Measurements from ENCODE around the gene FLCN.
"Not testable (repeated sequence)": the region's sequence is repeated elsewhere in the genome, so short reads cannot be mapped to it uniquely, and the experiment has no call there.

FLCN gene

DNA sequence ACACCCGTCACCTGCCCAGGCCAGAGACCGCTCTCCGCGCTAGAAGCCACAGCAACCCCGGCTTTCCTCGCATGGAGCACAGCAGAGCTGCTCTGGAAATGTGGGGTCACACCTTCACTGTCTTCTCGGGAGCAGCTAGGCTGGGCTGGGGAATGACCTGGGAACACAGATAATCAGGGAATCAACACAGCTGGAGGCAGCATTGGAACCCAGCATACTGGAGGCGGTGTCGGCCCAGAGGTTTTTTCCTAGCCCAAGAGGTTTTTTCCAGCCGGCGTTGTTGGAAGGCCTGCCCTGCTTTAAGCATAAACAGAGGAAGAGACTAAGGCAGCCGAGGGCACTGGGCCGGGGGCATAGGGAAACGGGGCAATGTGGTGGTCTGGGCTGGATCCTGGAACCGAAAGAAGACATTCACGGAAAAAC, 30.0 kb downstream of the FLCN start:
- no peak for DNase-seq (ENCODE audit: low read depth)

DNA sequence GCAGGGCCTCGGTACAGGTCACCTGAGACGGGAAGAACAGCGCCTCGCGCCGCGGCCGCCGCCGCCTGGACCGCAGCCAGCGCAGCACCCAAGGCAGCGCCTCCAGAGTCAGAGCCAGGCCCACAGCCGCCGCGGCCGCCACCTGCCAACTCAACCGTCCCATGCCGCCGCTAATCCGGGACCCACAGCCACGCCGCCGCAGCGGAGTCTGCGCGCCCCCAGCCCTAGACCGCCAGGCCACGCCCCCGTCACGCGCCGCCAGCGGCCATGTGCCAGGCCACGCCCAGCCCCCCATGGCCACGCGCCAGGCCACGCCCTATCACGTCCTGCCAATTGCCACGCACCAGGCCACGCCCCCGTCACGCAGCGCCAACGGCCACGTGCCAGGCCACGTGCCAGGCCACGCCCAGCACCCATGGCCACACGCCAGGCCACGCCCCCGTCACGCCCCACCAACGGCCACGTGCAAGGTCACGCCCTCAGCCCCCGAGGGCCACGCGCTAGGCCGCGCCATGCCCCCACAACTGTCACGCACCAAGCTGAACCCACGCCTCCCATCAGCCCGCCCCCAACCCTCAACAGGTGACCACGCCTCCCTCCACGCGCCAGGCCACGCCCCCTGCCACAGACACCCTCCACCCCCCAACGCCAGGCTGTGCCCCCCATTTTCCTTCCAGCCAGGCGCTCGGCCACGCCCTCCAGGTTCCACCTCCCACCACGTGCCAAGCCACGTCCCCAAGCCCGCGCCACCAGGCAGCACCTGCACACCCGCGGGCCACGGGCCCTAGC, 30.6 kb downstream of the FLCN start, which contains the start of gene PLD6:
Gene PLD6, minus strand, starts transcription at position 210 of the 789 bp plus-strand sequence. Its CDS starts 47 bp downstream, at position 163.
- DNase-seq (ENCODE audit: low read depth) = peak; percentile 81

DNA sequence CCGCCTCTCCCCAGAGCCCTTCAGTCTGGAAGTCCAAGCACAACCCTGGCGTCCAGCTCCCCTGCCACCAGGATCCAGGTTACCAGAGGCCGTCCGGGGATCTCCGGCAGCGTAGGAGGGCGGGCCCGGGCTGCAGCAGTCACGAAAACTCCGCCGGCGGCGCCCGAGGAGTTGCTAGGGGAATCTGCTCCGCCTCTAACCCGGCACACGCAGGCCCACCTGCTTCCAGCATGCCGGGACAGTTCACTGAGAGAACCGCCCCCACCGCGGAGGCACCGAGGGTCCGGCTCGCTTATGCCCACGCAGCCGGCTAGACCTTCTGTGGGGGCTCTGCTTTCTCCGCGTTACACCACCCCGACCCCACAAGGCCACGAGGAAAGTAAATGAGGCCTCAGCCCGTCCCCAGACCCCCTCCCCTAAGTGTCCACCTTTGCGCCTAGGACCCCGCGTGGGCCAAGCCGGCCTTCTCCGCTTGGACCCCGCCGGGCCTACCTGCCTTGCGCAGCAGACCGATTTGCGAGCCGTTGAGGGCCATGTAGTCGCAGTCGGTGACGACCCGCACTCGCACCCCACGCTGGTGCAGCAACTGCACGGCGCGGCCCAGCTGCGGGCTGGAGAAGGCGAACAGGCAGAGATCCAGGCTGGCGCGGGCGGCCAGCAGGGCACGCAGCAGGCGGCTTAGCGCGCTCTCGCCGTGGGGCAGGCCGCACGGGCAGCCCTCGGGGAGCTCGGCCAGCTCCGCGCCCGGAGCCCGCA, 31.4 kb downstream of the FLCN start:
- peak; percentile 26 for DNase-seq (ENCODE audit: low read depth)

DNA sequence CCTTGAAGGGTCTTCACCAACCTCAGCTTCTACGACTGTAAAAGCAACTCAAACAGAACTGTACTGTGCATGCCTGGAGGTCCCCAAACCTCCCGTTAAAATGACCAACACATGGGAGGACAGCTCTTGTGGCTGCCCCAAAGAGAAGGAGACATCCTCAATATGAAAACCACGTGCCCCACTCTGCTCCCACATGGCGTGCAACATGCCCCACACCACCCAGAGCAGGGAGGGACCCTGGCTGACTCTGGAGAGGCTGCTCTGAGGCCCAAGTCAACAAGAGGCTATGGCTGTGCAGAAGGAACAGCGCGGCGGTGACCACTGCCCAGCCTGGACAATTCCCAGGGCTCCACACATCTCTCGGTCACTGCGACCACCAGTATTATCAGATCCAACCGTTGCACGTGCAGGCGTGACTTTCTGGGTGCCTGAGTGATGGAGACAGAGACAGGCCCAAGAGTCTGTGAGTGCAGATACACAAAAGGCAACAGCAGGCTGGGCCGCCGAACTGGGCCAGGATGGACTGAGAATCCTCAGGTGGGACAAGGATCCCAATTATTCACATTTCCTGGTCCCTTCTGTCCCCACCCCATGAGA, 32.2 kb downstream of the FLCN start:
- DNase-seq (ENCODE audit: low read depth) = no peak

DNA sequence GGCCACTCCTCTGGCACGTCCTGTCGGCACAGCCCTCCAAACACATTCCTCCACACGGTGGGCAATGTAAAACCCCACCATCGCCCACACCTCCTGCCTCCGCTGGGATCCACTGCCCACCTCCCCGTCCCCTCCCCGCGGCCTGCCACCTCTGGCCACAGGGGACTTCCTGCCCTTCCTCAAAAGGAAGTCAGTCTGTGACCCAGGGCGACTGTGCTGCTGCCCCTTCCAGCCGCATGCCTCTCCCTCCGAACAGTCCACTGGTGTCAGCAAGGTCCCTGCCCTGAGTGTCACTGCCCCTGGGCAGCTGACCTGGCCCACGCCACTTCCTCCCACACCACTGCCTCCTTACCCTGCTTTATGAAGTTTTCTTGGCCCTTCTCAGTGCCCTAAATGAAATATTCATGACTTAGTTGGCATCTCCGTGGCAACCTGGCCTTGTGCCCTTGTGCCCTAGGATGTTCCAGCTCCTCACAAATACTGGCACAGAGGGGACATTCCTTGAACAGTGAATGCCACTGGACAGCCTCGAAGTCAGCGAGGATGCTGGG, 32.9 kb downstream of the FLCN start:
- no peak for DNase-seq (ENCODE audit: low read depth)

DNA sequence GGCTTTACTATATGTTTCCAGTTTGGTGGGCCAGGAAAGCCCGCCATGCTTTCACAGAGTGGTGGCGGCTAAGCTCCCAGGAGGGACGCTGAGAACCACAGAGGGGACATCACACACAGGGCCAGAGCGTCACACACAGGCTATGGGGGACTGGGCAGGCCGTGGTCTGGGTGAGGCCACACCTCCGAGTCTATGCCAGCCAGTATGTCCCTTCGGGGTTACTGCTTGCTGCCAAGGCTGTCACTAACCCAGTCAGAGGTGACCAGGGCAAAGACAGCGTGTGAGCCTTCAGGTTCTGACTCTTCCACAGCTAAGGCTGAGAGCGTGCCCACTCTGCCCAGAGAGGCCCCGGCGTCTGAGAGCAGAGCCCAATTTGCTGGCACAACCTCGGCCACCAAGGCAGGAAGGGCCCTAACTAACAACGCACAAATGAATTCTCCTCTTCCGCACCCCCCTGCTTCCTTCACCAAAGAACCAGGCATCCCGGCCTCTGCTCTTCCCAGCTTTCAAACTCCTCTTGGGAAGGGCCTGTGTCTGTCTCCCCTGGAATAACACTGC, 33.7 kb downstream of the FLCN start:
- no peak for DNase-seq (ENCODE audit: low read depth)

DNA sequence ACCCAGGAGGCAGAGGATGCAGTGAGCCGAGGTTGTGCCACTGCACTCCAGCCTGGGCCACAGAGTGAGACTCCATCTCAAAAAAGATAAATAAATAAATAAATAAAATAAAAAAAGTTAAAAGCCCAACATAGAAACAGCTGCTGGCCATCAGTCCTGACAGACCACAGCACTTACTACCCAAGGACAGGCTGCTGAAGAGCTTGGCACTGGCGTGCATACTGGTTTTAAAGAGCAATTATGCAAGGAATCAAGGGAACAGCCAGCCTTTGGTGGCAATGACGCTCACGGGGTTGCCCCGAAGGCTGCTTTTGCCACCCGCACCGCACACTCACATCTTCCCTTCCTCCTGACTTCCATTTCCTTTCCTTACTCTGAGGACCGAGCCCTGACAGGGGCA, 35.1 kb downstream of the FLCN start:
- no peak for DNase-seq (ENCODE audit: low read depth)

DNA sequence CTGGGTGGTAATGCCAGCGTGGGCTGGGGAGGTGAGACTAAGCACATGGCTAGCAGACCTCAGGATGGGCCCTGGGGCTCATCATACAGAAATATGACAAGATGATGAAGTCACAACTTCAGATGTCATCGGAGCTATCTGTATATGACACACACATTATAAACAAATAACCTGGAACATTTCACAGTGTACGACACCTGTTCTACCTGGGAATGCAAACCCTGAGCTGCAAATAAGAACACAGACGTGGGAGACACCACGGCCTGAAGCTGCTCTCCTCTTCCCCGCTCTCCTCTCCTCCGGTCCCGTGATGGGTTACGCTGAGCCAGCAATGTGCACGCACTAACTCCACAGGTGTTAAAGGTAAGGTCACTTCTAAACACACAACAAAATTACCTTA, 35.7 kb downstream of the FLCN start:
- DNase-seq (ENCODE audit: low read depth) = no peak

DNA sequence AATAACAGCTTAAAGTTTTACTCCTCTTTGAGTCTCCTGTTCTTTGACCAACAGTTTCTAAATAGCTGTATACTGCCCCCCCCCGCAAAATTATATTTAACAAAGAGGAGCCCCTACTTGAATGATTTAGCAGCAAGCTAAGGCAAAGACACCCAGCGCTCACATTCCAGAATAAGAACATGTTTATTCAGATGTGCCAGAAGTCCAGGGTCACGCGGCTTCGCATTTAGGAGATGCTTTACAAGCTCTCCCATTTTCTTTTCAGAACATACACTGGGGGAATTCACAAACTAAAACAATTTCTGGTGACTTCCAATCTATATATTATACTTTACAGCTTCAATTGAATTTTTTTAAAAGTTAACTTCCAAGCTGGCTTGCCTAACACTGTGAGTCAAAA, 36.1 kb downstream of the FLCN start:
- DNase-seq (ENCODE audit: low read depth) = no peak

DNA sequence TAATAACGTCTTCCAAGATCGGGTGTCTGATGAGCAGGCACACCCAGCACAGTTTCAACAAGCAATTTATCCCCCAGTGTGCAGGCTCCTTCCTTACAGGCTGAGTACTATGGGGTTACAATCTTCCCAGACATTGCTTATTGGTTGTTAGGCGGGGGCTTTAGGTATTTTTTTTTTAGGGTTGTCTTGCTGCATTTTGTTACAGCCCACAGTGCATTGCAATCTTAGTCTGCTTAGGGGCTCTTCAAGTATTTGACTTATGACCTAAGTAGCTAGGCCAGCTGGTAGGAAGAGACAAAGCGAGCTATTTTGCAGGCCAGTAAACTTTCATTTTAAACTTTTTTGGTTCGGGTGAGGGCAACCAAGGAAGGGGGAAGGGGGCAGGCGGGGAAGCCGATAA, 36.7 kb downstream of the FLCN start:
- DNase-seq (ENCODE audit: low read depth) = no peak

DNA sequence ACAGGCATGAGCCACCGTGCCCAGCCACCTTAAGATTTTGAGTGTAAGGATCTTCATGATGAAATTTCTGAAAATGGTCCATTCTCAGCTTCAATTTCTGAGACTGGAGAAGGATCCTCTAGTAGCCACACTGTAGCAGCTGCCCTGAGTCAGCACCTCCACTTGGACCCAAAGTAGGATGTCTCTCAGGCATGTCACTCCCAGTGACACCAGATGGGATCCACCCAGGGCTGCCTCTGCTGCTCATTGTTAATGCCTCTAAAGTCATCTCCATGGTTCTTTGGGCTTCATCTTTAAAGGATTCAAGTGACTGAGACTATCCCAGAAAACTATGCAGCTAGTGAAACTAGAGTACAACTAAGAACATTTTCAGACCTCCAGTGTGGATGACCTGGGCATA, 38.7 kb downstream of the FLCN start:
- DNase-seq (ENCODE audit: low read depth) = no peak

DNA sequence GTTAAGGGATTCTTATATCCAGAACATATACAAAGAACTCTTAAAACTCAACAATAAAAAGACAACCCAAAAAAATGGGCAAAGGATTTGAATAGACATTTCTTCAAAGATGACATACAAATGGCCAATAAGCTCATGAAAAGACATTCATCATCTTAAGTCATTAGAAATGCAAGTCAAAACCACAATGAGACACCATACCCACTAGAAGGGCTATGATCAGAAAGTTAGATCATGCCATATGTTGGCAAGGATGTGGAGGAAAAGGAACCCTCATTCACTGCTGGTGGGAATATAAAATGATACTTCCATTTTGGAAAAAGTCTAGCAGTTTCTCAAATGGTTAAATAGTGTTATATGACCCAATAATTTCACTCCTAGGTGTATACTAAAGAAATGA, 40.2 kb downstream of the FLCN start:
- no peak for DNase-seq (ENCODE audit: low read depth)

DNA sequence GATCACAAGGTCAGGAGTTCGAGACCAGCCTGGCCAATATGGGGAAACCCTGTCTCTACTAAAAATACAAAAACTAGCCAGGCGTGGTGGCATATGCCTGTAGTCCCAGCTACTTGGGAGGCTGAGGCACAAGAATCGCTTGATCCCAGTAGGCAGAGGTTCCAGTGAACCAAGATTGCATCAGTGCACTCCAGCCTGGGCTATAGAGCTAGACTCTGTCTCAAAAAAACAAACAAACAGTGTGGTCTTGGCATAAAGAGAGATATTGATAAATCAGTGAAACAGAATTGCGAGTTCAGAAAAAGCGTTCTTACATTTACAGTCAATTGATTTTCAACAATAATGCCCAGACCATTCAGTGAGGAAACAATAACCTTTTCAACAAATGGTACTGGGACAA, 41.5 kb downstream of the FLCN start:
- not testable (repeated sequence) for DNase-seq (ENCODE audit: low read depth)

DNA sequence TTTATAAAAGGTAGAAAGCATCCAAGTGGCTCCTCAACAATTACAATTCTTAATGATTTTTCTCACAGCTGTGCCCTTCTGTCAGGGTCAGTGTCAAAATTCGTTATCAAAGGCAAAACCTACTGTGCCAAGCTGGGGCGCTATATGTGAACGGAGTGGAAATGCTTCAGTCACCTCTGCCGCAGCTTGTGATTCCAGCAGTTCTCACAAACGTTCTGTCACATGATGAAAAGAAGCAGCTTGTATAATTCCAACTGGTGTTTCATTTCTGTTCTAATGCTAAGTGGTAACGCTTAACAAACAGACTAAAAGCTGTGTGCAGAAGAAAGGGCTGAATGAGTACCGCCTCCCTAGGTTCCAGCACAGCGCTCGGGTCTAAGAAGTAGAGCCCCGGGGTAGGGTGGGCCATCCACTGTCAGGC, 45.0 kb downstream of the FLCN start:
- DNase-seq (ENCODE audit: low read depth) = no peak

DNA sequence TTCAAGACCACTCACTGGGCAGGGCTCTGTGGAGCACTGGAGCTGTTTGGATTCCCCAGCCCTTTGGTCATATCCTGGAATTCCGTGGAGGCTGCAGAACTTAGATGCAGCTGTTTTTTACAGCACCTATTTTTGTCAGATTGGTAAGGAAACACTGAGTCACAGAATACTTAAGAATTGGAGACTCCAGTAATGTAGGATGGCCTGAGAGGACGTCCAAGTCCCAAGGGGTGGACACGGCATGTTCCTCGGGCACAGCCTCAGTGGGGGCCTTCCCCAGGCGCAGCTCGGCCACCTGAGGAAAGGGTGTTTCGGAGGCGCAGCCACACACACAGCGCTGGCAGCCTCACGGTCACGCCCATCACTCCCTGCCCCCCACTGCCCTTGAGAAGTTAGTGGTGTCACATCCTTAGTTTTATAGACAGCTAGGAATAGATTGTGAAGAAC, 45.6 kb downstream of the FLCN start:
- no peak for DNase-seq (ENCODE audit: low read depth)

DNA sequence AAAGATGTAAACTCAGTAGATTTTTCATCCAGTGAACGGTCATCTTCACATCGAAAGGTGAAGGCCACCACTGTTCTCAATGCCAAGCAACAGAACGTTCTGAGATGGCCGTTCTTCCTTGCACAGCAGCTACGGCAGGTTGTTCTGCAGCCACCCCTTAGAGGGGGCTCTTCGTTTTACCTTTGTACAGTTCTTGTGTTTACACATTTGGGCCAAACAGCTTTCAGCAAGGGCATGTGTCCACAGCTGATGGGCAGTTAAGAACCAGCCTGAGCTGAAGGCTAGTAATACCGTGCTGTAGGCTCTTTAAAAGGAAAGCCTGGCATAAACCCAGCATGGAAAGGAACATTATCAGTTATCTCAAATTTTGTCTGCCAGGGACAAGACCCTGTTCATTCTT, 46.8 kb downstream of the FLCN start:
- DNase-seq (ENCODE audit: low read depth) = no peak

DNA sequence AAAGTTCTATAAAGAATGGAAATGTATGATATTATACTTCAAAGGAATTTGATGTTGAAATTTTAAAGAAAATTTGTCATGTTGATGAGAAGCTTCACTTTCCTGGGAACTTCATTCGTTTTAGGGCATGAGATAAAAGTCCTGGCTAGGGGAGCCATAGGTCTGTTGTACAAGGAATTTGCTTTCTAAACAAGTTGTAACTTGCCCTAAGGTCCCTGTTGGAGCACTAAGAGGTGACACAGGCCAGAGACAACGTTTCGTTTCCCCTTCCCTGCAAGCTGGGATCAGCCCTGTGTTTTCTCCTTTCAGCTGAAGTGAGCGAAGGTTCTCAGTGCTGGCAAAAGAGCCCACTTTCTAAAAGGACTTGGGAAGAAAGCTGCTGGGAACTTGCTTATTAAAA, 47.4 kb downstream of the FLCN start:
- no peak for DNase-seq (ENCODE audit: low read depth)

DNA sequence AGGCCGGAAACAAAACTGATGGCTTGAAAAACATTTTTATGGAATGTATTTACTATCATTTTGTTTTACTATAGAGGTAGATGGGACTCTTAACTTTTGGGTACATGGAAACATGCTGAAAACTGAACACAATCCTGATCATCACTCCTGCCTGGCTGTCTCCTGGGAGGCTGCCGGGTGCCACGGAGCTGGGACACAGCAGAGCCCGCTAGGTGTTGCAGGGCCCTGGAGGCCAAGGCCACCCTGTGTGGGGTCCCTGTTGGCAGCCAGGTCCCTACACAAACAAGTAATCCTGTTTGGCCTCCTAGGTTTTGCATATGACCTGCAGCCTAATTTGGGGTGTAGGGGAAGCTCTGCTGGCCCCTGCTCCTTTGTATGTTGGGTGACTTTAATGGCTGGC, 48.4 kb downstream of the FLCN start:
- DNase-seq (ENCODE audit: low read depth) = no peak

DNA sequence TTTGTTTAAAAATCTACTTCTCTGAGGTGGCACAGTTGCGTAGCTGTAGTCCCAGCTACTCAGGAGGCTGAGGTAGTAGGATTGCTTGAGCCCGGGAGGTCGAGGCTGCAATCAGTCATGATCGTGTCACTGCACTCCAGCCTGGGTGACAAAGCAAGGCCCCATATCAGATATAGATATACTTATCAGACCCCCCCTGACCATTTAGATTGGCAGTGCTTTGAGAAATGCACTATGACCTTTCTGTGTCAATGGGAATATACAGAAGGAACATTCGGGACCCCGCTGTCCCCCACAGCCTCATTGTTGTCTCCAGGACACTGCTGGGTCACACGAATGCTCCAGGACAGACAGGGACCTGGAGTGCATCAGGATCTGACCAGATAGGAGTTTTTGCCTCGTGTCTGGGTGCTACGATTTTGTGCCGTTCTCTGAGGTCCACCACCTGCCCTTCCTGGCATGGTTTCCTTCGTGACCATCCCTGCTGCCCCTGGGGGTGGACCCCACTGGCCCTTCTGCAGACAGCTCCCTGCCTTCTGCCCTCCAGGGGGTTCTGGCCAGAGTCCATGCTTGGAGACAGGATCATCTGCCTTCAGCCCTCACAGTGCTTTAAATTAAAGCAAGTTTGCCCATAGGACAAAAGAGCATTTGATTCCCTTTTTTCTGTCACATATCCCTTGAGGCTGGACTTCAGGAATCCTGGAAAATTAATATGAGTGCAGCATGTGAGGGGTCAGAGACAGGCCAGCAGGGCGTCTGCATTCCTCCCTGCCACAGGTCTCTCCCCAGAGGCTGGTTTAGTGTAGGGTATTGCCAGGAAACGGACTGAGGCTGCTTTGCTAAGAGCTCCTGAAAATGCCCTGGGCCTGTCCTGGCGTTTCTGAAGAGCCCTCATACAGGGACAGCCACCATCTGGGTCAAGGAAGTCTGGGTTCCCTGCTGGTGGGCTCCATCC, 50.1 kb downstream of the FLCN start:
- no peak for DNase-seq (ENCODE audit: low read depth)

DNA sequence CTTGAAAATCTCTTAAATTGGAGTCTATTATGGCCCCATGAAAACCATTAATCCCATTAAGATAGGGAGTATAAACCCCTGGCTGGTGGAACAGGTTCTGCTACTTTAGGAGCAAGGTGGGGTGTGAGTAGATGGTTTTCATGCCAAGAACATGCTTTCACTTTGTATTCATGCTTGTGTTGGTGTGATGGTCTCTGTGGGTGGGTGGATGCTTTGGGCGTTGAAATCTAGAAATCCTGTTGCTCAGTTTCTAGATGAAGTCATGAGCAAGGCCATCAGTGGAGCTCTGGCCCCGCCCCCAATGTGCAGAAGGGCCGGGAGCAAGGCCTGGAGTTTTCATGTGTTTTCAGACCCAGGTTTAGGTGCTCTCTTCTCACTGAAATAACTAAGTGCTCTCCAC, 50.9 kb downstream of the FLCN start:
- DNase-seq (ENCODE audit: low read depth) = peak; percentile 26

Data from stimulated activated CD8-positive, alpha-beta memory T cell treated with anti-CD3 and anti-CD28 coated beads, Interleukin-7, amount 100 ng/mL, for 24 hours (primary cell).